Neural progenitor cell (in vitro differentiated cells): ENCODE results near the gene PTPRN2.

Experiments
- EZH2 ChIP-seq: fragments of 200-600 bp; sonication (generic); IDR thresholded peaks from 2 replicates; pipeline ENCODE4 v1.6.1; 2017; ENCODE audit warnings: antibody characterized with exemption, mild to moderate bottlenecking, moderate library complexity
- TF ChIP-seq, protein P1 (sequence below): fragments of 200-600 bp; sonication (generic); IDR thresholded peaks from 2 replicates; pipeline ENCODE4 v1.5.1; 2017; ENCODE audit warnings: antibody characterized with exemption, mild to moderate bottlenecking

DNA sequence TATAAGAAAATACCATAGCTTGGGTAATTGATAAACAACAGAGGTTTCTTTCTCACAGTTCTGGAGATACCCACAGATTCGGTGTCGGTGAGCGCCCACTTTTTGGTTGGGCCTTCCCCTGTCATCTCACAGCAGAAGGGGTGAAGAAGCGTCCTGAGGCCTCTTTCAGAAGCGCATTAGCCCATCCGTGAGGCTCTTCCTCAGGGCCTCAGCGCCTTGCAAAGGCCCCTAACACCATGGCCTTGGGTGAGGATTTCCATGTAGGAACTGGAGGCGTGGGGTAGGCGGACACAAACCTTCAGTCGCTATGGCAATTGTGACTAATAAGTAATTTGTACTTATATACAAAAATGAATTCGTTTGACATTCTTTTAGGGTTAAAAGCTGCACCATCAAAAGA, 316.0 kb downstream of the PTPRN2 start:
- TF ChIP-seq, protein P1, sequence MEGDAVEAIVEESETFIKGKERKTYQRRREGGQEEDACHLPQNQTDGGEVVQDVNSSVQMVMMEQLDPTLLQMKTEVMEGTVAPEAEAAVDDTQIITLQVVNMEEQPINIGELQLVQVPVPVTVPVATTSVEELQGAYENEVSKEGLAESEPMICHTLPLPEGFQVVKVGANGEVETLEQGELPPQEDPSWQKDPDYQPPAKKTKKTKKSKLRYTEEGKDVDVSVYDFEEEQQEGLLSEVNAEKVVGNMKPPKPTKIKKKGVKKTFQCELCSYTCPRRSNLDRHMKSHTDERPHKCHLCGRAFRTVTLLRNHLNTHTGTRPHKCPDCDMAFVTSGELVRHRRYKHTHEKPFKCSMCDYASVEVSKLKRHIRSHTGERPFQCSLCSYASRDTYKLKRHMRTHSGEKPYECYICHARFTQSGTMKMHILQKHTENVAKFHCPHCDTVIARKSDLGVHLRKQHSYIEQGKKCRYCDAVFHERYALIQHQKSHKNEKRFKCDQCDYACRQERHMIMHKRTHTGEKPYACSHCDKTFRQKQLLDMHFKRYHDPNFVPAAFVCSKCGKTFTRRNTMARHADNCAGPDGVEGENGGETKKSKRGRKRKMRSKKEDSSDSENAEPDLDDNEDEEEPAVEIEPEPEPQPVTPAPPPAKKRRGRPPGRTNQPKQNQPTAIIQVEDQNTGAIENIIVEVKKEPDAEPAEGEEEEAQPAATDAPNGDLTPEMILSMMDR, result no peak
- TF ChIP-seq EZH2, result no peak
